ENCODE measurements around the gene VRK2. TPM values are rescaled to one million over a fixed set of nuclear protein-coding genes. Genes with fewer than 3 reads are reported as not detected.
A peak's percentile ranks its signal among the peaks of the same experiment; 100 is the strongest.

The VRK2 gene
- total RNA-seq = 60.0 and 63.0 TPM in 2 replicates

DNA sequence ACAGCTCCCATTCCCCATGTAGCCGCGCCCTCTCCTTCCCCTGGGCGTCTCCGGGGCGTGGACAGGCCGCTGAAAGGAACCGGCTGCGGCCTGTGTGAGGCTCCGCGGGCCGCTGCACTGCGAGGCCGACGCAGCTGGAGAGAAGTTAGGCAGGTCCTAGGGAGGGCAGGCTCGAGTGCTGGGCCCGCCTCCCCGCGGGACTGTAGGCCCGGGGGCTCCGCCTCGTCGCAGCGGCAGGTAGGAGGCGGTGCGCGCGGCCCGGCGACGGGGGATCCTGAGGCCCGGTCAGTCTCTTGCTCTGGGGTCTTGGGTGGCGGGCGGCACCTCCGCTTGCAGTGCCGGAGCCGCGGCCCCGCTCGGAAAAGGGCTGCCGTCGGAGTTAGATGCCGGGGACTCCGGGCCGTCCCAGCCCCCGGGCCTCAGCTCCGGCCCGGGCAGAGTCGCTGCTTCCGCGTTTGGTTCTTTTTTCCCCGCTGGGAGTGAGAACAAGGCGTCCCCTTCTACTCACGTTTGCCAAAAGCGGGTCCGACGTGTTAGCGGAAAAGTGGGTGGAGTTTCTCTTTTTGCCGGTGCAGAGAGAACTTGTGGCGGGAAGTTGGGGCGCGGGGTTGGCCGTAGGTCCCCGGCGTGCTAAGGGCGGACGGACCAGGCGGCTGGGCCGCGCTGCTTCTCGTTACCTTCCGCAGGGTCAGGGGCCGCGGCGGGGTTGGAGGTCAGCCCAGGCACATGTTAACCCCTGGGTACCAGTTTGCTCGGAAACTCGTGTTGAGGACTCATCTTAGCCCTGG is at the start of gene VRK2:
TSS of gene VRK2 (plus strand) at position 222 of the 788 bp plus-strand sequence. CDS start 2,026 bp downstream, outside the sequence.
- CTCF ChIA-PET = interaction anchor here (1.3 to 1.4 kb wide), 4 partner anchors 14 to 141 kb away, joined by 5 to 7 read pairs (median 6); no protein-coding TSS in a partner anchor
- DNase-seq = peak; percentile 87

GRCh38 chr2:58006256-58006951 is 40.2 kb upstream of the VRK2 start:
- Mint-ChIP-seq H3K4me1 (peaks cover 9% of the 10 kb centered on the region), H3K27ac (no peak overlapping the region), H3K9me3 (no peaks in the 10 kb centered on the region), H3K27me3 (no peaks in the 10 kb centered on the region), H3K36me3 (ENCODE audit: low read depth) (no peaks in the 10 kb centered on the region), H3K4me3 (no peak overlapping the region)
- no peak for DNase-seq
- TF ChIP-seq, protein P1, sequence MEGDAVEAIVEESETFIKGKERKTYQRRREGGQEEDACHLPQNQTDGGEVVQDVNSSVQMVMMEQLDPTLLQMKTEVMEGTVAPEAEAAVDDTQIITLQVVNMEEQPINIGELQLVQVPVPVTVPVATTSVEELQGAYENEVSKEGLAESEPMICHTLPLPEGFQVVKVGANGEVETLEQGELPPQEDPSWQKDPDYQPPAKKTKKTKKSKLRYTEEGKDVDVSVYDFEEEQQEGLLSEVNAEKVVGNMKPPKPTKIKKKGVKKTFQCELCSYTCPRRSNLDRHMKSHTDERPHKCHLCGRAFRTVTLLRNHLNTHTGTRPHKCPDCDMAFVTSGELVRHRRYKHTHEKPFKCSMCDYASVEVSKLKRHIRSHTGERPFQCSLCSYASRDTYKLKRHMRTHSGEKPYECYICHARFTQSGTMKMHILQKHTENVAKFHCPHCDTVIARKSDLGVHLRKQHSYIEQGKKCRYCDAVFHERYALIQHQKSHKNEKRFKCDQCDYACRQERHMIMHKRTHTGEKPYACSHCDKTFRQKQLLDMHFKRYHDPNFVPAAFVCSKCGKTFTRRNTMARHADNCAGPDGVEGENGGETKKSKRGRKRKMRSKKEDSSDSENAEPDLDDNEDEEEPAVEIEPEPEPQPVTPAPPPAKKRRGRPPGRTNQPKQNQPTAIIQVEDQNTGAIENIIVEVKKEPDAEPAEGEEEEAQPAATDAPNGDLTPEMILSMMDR (IDR thresholded peaks at IDR 0.05) = no peak
- ChIA-PET CTCF (no interaction called here), POLR2A (no interaction called here)
- intact Hi-C loops (cut with micrococcal nuclease) = no loop called here
- no peak for ATAC-seq (ENCODE audit: low read depth)

More for the DNA sequence above, at the start of gene VRK2:
- Mint-ChIP-seq H3K36me3 (ENCODE audit: low read depth) (peaks cover 29% of the 10 kb centered on the region), H3K27me3 (no peaks in the 10 kb centered on the region), H3K9me3 (no peaks in the 10 kb centered on the region), H3K4me1 (peaks cover 51% of the 10 kb centered on the region), H3K4me3 (peak within 1 kb of the TSS; percentile 91), H3K27ac (peak within 1 kb of the TSS; percentile 95)
- POLR2A ChIA-PET = interaction anchor here (0.6 to 3.6 kb wide), 28 partner anchors 8 to 191 kb away, joined by 3 to 83 read pairs (median 5); no protein-coding TSS in a partner anchor
- intact Hi-C loops (cut with micrococcal nuclease) = loop anchor here (1.0 to 5.0 kb wide), 8 partner anchors 7 to 286 kb away; partner anchors contain the start of gene FANCL
- TF ChIP-seq, protein P1 (IDR thresholded peaks at IDR 0.05) = no peak
- ATAC-seq (ENCODE audit: low read depth) = peak; percentile 91

- no peak overlapping the region for H3K4me3 Mint-ChIP-seq
- no peak for DNase-seq
- TF ChIP-seq, protein P1 (IDR thresholded peaks at IDR 0.05) = no peak
- no peaks in the 10 kb centered on the region for H3K27me3 Mint-ChIP-seq
- CTCF ChIA-PET = no interaction called here
- no peak for ATAC-seq (ENCODE audit: low read depth)
- peaks cover 9% of the 10 kb centered on the region for H3K4me1 Mint-ChIP-seq
- intact Hi-C loops (cut with micrococcal nuclease) = no loop called here
- POLR2A ChIA-PET = no interaction called here
- H3K9me3 Mint-ChIP-seq = no peaks in the 10 kb centered on the region
- H3K36me3 Mint-ChIP-seq (ENCODE audit: low read depth) = no peaks in the 10 kb centered on the region
- no peak overlapping the region for H3K27ac Mint-ChIP-seq
These were observed 39.7 kb upstream of the VRK2 start for GRCh38 chr2:58006952-58007284.

DNA sequence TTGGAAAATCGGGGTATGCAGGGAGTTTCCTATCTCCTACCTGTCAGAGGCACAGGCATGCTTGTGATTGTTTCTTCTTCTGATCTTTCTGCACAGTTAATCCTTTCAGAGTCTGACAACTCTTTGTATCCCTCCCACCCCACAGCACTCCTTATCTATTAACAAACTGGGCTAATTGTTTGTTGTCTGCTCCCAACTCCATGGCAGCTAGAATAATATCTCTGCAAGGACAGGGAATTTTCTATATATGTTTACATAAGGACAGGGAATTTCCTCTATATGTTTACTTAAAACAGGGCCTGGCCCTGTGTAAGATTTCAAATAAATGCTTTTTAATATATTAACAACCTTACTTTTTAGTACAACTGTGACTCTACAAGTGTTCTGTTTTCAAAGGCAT is 36.0 kb upstream of the VRK2 start:
- TF ChIP-seq, protein P1 (IDR thresholded peaks at IDR 0.05) = no peak
- CTCF ChIA-PET = no interaction called here
- peaks cover 9% of the 10 kb centered on the region for H3K4me1 Mint-ChIP-seq
- POLR2A ChIA-PET = interaction anchor here (2.7 kb wide), 1 partner anchor 36 kb away, joined by 8 read pairs; the partner anchor contains the start of gene VRK2
- no peaks in the 10 kb centered on the region for H3K27me3 Mint-ChIP-seq
- H3K36me3 Mint-ChIP-seq (ENCODE audit: low read depth) = no peaks in the 10 kb centered on the region
- intact Hi-C loops (cut with micrococcal nuclease) = no loop called here
- no peak for ATAC-seq (ENCODE audit: low read depth)
- no peak for DNase-seq
- no peak overlapping the region for H3K4me3 Mint-ChIP-seq
- H3K27ac Mint-ChIP-seq = no peak overlapping the region
- H3K9me3 Mint-ChIP-seq = no peaks in the 10 kb centered on the region

GRCh38 chr2:58019229-58019628 is 27.4 kb upstream of the VRK2 start:
- intact Hi-C loops (cut with micrococcal nuclease) = no loop called here
- ATAC-seq (ENCODE audit: low read depth) (no peak), DNase-seq (no peak)
- peaks cover 28% of the 10 kb centered on the region for H3K4me1 Mint-ChIP-seq
- H3K27me3 Mint-ChIP-seq = no peaks in the 10 kb centered on the region
- no peak overlapping the region for H3K27ac Mint-ChIP-seq
- peaks cover 8% of the 10 kb centered on the region for H3K9me3 Mint-ChIP-seq
- TF ChIP-seq, protein P1 (IDR thresholded peaks at IDR 0.05) = no peak
- H3K4me3 Mint-ChIP-seq = no peak overlapping the region
- CTCF ChIA-PET = no interaction called here
- peaks cover 3% of the 10 kb centered on the region for H3K36me3 Mint-ChIP-seq (ENCODE audit: low read depth)
- POLR2A ChIA-PET = no interaction called here

Data from activated B cell treated with CpG ODN at 0.5 μM for 24 hours (primary cell).